ENCODE results near the gene NRF1. TPM values are rescaled to one million over a fixed set of nuclear protein-coding genes. Genes with fewer than 3 reads are reported as not detected.

The NRF1 gene
- total and polyA plus RNA-seq, 10 of the 15 experiments (the other 5 are each of a cell fraction or from before 2014, with no cell fraction given), result 3.5 to 23.1 (median 13.5) TPM

DNA sequence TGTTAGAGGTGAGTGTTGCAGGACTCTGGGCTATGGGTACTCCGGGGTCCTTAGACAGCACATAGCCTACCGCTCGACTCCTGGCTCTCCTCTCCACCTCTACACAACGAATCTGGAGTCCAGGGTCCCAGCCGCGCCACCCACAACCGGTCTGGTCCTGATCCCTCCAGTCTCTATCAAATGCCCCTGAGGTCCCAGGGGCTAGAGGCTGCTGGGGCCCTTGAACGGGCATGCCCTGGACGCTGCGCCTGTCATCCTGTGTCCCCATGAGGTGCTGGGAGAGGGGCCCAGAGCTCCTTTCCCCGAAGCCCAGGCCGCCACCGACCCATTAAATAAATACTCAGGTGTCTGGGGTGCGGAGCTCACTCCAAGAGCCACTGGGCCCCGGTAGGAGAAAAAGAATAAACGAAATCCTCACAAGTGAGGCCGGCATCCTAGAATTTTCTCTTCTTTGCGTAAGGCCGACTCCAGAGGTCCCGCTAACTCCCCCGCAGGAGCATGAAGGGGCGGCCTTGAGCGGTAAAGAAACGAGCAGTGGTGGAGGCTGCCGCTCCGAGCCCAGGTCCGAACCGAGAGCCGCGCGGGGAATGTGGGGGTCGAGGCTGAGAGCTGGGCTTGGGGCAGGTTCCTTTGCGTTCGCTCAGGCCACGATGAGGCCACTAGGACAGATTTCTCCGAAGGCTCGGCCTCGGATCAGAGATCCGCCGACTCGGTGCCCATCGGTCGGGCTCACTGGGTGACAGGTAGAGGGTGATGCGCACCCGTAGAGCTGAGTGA lies 166.7 kb downstream of the NRF1 start:
- intact Hi-C loops (cut with micrococcal nuclease; ENCODE audit: unreplicated experiment), result no loop called here
- no peak overlapping the region for H3K27ac ChIP-seq (ENCODE audit: control insufficient read depth, insufficient read depth)
- no peak overlapping the region for H3K4me3 ChIP-seq
- ChIA-PET CTCF (no interaction called here), SMC1A (ENCODE audit: uncharacterized antibody, unreplicated experiment) (no interaction called here), RAD21 (ENCODE audit: unreplicated experiment) (no interaction called here), POLR2A (no interaction called here)
- H3K4me2 ChIP-seq (ENCODE audit: control insufficient read depth, insufficient read depth), result peak overlapping the region; percentile 34; the same call in 1 of the 2 replicates
- 54% methylated on average over 45 of the region's 45 CpGs for WGBS (ENCODE audit: insufficient coverage, insufficient replicate concordance, low lambda C conversion rate, missing lambda C conversion rate)
- no peak for FAIRE-seq
- H2AFZ ChIP-seq (ENCODE audit: control insufficient read depth, low read depth, low read length), result no peak overlapping the region
- no peak overlapping the region for H3K9ac ChIP-seq (ENCODE audit: control insufficient read depth, insufficient read depth, low read length)
- TF ChIP-seq RAD21 (IDR thresholded peaks at IDR 0.05; ENCODE audit: insufficient read depth, low read depth, low read length) (no peak), SUZ12 (IDR thresholded peaks at IDR 0.05; ENCODE audit: unreplicated experiment) (peak; percentile 41)
- H3K36me3 ChIP-seq (ENCODE audit: control insufficient read depth in 2 of 2, insufficient read depth in 2 of 2, low read length in 1 of 2), result no peaks in the 10 kb centered on the region
- no peak for ATAC-seq
- H3K4me1 ChIP-seq (ENCODE audit: control insufficient read depth, insufficient read depth, low read length), result peaks cover 7% of the 10 kb centered on the region
- BruUV-seq (replicated peaks), result no TSS peak
- H3K27me3 ChIP-seq (replicated peaks in 1 of 2; ENCODE audit: control insufficient read depth in 2 of 2, insufficient read depth in 2 of 2, low read length in 1 of 2), result peaks cover 17 to 27% of the 10 kb centered on the region in 2 experiments
- no peaks in the 10 kb centered on the region; the same call in 2 of the 3 replicates for H3K9me3 ChIP-seq (replicated peaks; ENCODE audit: control insufficient read depth, insufficient read depth, low read length)
- in situ Hi-C loops (cut with MboI), result no loop called here
- no peaks in the 10 kb centered on the region for H4K20me1 ChIP-seq (ENCODE audit: control insufficient read depth, insufficient read depth)
- H3K79me2 ChIP-seq (ENCODE audit: control insufficient read depth, insufficient read depth, low read length), result no peaks in the 10 kb centered on the region
- no peak for DNase-seq (ENCODE audit: low read depth, low spot score)

DNA sequence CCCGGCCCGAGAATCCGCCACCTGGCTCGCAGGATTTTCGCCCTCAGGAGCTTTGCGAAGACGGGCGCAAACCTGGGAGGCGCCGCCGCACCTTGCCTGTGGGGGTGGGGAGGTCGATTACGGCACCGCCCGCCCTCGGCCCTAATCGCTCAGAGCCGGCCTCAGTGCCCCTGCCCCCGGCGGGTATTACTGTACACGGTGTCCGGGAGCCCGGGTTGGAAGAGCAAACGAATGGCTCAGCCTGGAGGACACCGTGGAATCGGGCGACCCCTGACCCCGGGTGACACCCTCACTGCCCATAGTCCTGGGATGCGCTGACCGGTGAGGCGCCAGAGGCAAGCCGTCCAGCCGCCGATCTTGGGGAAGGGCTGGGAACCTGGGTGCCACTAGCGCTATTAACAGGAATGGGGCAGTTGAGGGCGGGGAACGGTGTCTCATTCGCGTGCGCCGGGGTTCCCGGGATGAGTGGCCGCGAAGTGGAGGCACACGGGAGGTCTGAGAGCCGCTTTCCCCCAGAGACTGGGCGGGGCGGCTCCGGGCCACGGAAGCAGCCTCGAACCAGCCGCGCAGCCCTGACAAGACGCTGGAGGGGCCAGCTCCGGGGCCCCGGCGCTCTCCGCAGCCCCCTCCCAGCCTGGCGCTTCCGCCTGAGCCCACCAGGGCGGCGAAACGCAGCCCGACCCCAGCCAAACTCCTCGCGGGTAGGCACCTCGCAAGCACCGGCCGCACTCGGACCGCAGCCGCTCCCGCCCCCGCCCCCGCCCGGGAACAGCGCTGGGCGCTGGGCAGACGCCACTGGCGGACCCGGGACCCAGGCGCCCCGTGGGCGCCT lies 167.5 kb downstream of the NRF1 start:
- Histone ChIP-seq H3K4me2 (ENCODE audit: control insufficient read depth, insufficient read depth) (peak overlapping the region; percentile 90), H3K27me3 (replicated peaks in 1 of 2; ENCODE audit: control insufficient read depth in 2 of 2, insufficient read depth in 2 of 2, low read length in 1 of 2) (peaks cover 19 to 28% of the 10 kb centered on the region in 2 experiments), H3K27ac (ENCODE audit: control insufficient read depth, insufficient read depth) (no peak overlapping the region), H3K9me3 (replicated peaks; ENCODE audit: control insufficient read depth, insufficient read depth, low read length) (no peaks in the 10 kb centered on the region; the same call in 2 of the 3 replicates), H2AFZ (ENCODE audit: control insufficient read depth, low read depth, low read length) (peak overlapping the region; percentile 18; the same call in 1 of the 2 replicates), H4K20me1 (ENCODE audit: control insufficient read depth, insufficient read depth) (no peaks in the 10 kb centered on the region), H3K4me1 (ENCODE audit: control insufficient read depth, insufficient read depth, low read length) (peaks cover 7% of the 10 kb centered on the region), H3K4me3 (peak overlapping the region; percentile 74; the same call in 1 of the 2 replicates), H3K36me3 (ENCODE audit: control insufficient read depth in 2 of 2, insufficient read depth in 2 of 2, low read length in 1 of 2) (no peaks in the 10 kb centered on the region), H3K9ac (ENCODE audit: control insufficient read depth, insufficient read depth, low read length) (no peak overlapping the region), H3K79me2 (ENCODE audit: control insufficient read depth, insufficient read depth, low read length) (no peaks in the 10 kb centered on the region)
- ATAC-seq (peak; percentile 9), DNase-seq (ENCODE audit: low read depth, low spot score) (no peak), FAIRE-seq (no peak)
- no TSS peak for BruUV-seq (replicated peaks)
- 2% methylated on average over 60 of the region's 84 CpGs for WGBS (ENCODE audit: insufficient coverage, insufficient replicate concordance, low lambda C conversion rate, missing lambda C conversion rate)
- TF ChIP-seq, protein P1, sequence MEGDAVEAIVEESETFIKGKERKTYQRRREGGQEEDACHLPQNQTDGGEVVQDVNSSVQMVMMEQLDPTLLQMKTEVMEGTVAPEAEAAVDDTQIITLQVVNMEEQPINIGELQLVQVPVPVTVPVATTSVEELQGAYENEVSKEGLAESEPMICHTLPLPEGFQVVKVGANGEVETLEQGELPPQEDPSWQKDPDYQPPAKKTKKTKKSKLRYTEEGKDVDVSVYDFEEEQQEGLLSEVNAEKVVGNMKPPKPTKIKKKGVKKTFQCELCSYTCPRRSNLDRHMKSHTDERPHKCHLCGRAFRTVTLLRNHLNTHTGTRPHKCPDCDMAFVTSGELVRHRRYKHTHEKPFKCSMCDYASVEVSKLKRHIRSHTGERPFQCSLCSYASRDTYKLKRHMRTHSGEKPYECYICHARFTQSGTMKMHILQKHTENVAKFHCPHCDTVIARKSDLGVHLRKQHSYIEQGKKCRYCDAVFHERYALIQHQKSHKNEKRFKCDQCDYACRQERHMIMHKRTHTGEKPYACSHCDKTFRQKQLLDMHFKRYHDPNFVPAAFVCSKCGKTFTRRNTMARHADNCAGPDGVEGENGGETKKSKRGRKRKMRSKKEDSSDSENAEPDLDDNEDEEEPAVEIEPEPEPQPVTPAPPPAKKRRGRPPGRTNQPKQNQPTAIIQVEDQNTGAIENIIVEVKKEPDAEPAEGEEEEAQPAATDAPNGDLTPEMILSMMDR (IDR thresholded peaks at IDR 0.05 in 2 of 3, conservative IDR thresholded peaks at IDR 0.05 in 1 of 3; ENCODE audit: control insufficient read depth in 2 of 3, extremely low read depth in 1 of 3, insufficient read depth in 1 of 3, low read depth in 3 of 3, low read length in 3 of 3), result 0 out of 6 replicates have a peak, but pooled peaks of 1 of the 3 experiments have one; percentile 8
- no peak for TF ChIP-seq GATAD2B (conservative IDR thresholded peaks at IDR 0.05; ENCODE audit: low read depth)
- TF ChIP-seq HDAC6 (IDR thresholded peaks at IDR 0.05; ENCODE audit: unreplicated experiment), result no peak
- TF ChIP-seq NR2F1 (conservative IDR thresholded peaks at IDR 0.05), result 0 out of 2 replicates have a peak, but pooled peaks have one; percentile 14
- TF ChIP-seq MEF2B (IDR thresholded peaks at IDR 0.05; ENCODE audit: partially characterized antibody, poor library complexity, severe bottlenecking), result no peak
- no peak for TF ChIP-seq ETV6 (conservative IDR thresholded peaks at IDR 0.05 in 1 of 2, IDR thresholded peaks at IDR 0.05 in 1 of 2; ENCODE audit: borderline replicate concordance in 1 of 2, low read depth in 1 of 2)
- TF ChIP-seq ZZZ3 (IDR thresholded peaks at IDR 0.05; ENCODE audit: control insufficient read depth, insufficient read length, low read depth), result no peak
- ChIA-PET SMC1A (ENCODE audit: uncharacterized antibody, unreplicated experiment) (no interaction called here), POLR2A (interaction anchor here (0.6 kb wide), 1 partner anchor 1888 kb away, joined by 3 read pairs; no protein-coding TSS in a partner anchor), CTCF (no interaction called here), RAD21 (ENCODE audit: unreplicated experiment) (no interaction called here)
- intact Hi-C loops (cut with micrococcal nuclease; ENCODE audit: unreplicated experiment), result no loop called here
- in situ Hi-C loops (cut with MboI), result no loop called here
